Common myeloid progenitor, CD34-positive (primary cell): ENCODE data around the gene PAGE2B.
"Not testable (repeated sequence)": the region's sequence is repeated elsewhere in the genome, so short reads cannot be mapped to it uniquely, and the experiment has no call there.

Experiments
- CTCF ChIA-PET: fragments of 350-600 bp; sonication (Branson Sonifier 250); formaldehyde crosslinking; loops from one replicate; lab custom pipeline; 2021; ENCODE audit warnings: antibody characterized with exemption; lab: Charles Lee
- POLR2A ChIA-PET: fragments of 350-600 bp; sonication (Branson Sonifier 250); formaldehyde crosslinking; loops from one replicate; lab custom pipeline; 2021; ENCODE audit warnings: antibody characterized with exemption; lab: Charles Lee
- DNase-seq, 3 donors: peaks; one replicate each; pipeline versions ENCODE4 v3.0.0 to v3.0.0-alpha.2; 2013
- H3K27ac ChIP-seq, 2 experiments: 1 replicate in 1 of 2; 2 replicates in 1 of 2; pipeline ENCODE4 v1.7.0; 2013; ENCODE audit warnings: inconsistent platforms in 2 of 2, low read length in 2 of 2, mild to moderate bottlenecking in 2 of 2, low read depth in 1 of 2, moderate library complexity in 1 of 2; ENCODE audit not compliant: severe bottlenecking in 2 of 2, insufficient read depth in 1 of 2, poor library complexity in 1 of 2
- H3K27me3 ChIP-seq, 5 experiments: replicated peaks in 2 of 5; 1 replicate in 3 of 5; 2 replicates in 2 of 5; pipeline versions ENCODE4 v1.6.1 to v1.7.0; 2013; ENCODE audit warnings: low read length in 4 of 5, mild to moderate bottlenecking in 2 of 5, moderate library complexity in 2 of 5, inconsistent platforms in 1 of 5; ENCODE audit not compliant: insufficient read depth in 5 of 5, control insufficient read depth in 4 of 5
- H3K36me3 ChIP-seq, 4 experiments: 1 replicate in 2 of 4; 2 replicates in 2 of 4; pipeline versions ENCODE4 v1.6.1 to v1.7.0; 2013; ENCODE audit warnings: low read length in 3 of 4, control low read depth in 1 of 4, mild to moderate bottlenecking in 1 of 4; ENCODE audit not compliant: control insufficient read depth in 4 of 4, insufficient read depth in 4 of 4
- H3K4me1 ChIP-seq, 4 experiments: 1 replicate in 3 of 4; 2 replicates in 1 of 4; pipeline versions ENCODE4 v1.6.1 to v1.7.1; 2013; ENCODE audit warnings: low read length in 3 of 4, mild to moderate bottlenecking in 3 of 4, control low read depth in 1 of 4, inconsistent platforms in 1 of 4, moderate library complexity in 1 of 4; ENCODE audit not compliant: control insufficient read depth in 4 of 4, insufficient read depth in 4 of 4; ENCODE audit errors: control extremely low read depth in 1 of 4
- H3K4me3 ChIP-seq, 7 experiments: 1 replicate in 4 of 7; 2 replicates in 3 of 7; pipeline versions ENCODE4 v1.5.1 to v1.7.0; 2013; ENCODE audit warnings: mild to moderate bottlenecking in 7 of 7, low read length in 6 of 7, moderate library complexity in 6 of 7, inconsistent platforms in 2 of 7, low read depth in 2 of 7, control low read depth in 1 of 7; ENCODE audit not compliant: insufficient read depth in 4 of 7, control insufficient read depth in 1 of 7; ENCODE audit errors: extremely low read depth in 1 of 7
- H3K9me3 ChIP-seq, 5 experiments: 1 replicate in 4 of 5; 2 replicates in 1 of 5; pipeline versions ENCODE4 v1.6.1 to v1.7.1; 2013; ENCODE audit warnings: low read length in 4 of 5, mild to moderate bottlenecking in 2 of 5, inconsistent platforms in 1 of 5, low read depth in 1 of 5, moderate library complexity in 1 of 5; ENCODE audit not compliant: control insufficient read depth in 4 of 5, insufficient read depth in 2 of 5; ENCODE audit errors: control extremely low read depth in 1 of 5
- WGBS: methylation state at CpG from one replicate; pipeline ENCODE4 v1.1.5; 2013; ENCODE audit not compliant: insufficient coverage; 5-methylcytosine and 5-hydroxymethylcytosine counted together

Gene PAGE2B

GRCh38 chrX:55109306-55109705 lies 34.5 kb downstream of the PAGE2B start:
- Histone ChIP-seq H3K27ac (no peak overlapping the region), H3K4me1 (no peaks in the 10 kb centered on the region), H3K9me3 (no peaks in the 10 kb centered on the region), H3K36me3 (no peaks in the 10 kb centered on the region), H3K27me3 (no peaks in the 10 kb centered on the region), H3K4me3 (no peak overlapping the region)
- no peak for DNase-seq
- WGBS = 78% methylated on average over 6 of the region's 7 CpGs
- CTCF ChIA-PET = no interaction called here
- POLR2A ChIA-PET = no interaction called here

GRCh38 chrX:55111578-55112254 lies 36.9 kb downstream of the PAGE2B start:
- no peak for DNase-seq
- H3K27ac ChIP-seq = no peak overlapping the region
- no peaks in the 10 kb centered on the region for H3K36me3 ChIP-seq
- no peak overlapping the region for H3K4me3 ChIP-seq
- H3K4me1 ChIP-seq = no peaks in the 10 kb centered on the region
- no peaks in the 10 kb centered on the region for H3K27me3 ChIP-seq
- WGBS = 86% methylated on average over 4 of the region's 8 CpGs
- ChIA-PET POLR2A (no interaction called here), CTCF (no interaction called here)
- no peaks in the 10 kb centered on the region for H3K9me3 ChIP-seq

GRCh38 chrX:55116589-55116988 lies 41.8 kb downstream of the PAGE2B start:
- WGBS = 56% methylated on average over 3 of the region's 7 CpGs
- H3K27ac ChIP-seq, CTCF ChIA-PET, H3K9me3 ChIP-seq, H3K4me3 ChIP-seq, H3K27me3 ChIP-seq, POLR2A ChIA-PET, H3K36me3 ChIP-seq, H3K4me1 ChIP-seq: not testable (repeated sequence)
- peak in 1 of 3 donors; percentile 54 for DNase-seq

- Histone ChIP-seq H3K27me3 (peaks cover 0 to 2% (median 0%) of the 10 kb centered on the region in 5 experiments), H3K4me3 (no peak overlapping the region), H3K27ac (no peak overlapping the region), H3K4me1 (peaks cover 0 to 2% (median 0%) of the 10 kb centered on the region in 4 experiments), H3K36me3 (no peaks in the 10 kb centered on the region), H3K9me3 (no peaks in the 10 kb centered on the region)
- no peak for DNase-seq
- 40% methylated on average over 1 of the region's 3 CpGs for WGBS
- ChIA-PET CTCF (no interaction called here), POLR2A (no interaction called here)
These were observed 43.7 kb downstream of the PAGE2B start for GRCh38 chrX:55118574-55118973.

GRCh38 chrX:55119271-55119670 lies 44.4 kb downstream of the PAGE2B start:
- POLR2A ChIA-PET = no interaction called here
- H3K4me1 ChIP-seq = peaks cover 0 to 2% (median 0%) of the 10 kb centered on the region in 4 experiments
- H3K36me3 ChIP-seq = no peaks in the 10 kb centered on the region
- H3K27ac ChIP-seq = no peak overlapping the region
- no peaks in the 10 kb centered on the region for H3K9me3 ChIP-seq
- CTCF ChIA-PET = no interaction called here
- H3K4me3 ChIP-seq = no peak overlapping the region
- no peak for DNase-seq
- peaks cover 0 to 2% (median 0%) of the 10 kb centered on the region in 5 experiments for H3K27me3 ChIP-seq

GRCh38 chrX:55119712-55120111 lies 44.9 kb downstream of the PAGE2B start:
- H3K4me3 ChIP-seq = no peak overlapping the region
- ChIA-PET POLR2A (no interaction called here), CTCF (no interaction called here)
- WGBS = no CpG with 5 or more reads among the region's 1 CpG
- H3K27ac ChIP-seq = no peak overlapping the region
- DNase-seq = peak in 1 of 3 donors; percentile 25
- peaks cover 0 to 2% (median 0%) of the 10 kb centered on the region in 5 experiments for H3K27me3 ChIP-seq
- peaks cover 0 to 2% (median 0%) of the 10 kb centered on the region in 4 experiments for H3K4me1 ChIP-seq
- no peaks in the 10 kb centered on the region for H3K9me3 ChIP-seq
- H3K36me3 ChIP-seq = no peaks in the 10 kb centered on the region

- Histone ChIP-seq H3K4me3 (no peak overlapping the region), H3K27ac (no peak overlapping the region), H3K4me1 (peaks cover 0 to 2% (median 0%) of the 10 kb centered on the region in 4 experiments), H3K27me3 (peaks cover 0 to 2% (median 0%) of the 10 kb centered on the region in 5 experiments), H3K36me3 (no peaks in the 10 kb centered on the region), H3K9me3 (no peaks in the 10 kb centered on the region)
- ChIA-PET CTCF (interaction anchor here (0.8 kb wide), 1 partner anchor 86 kb away, joined by 3 read pairs; no protein-coding TSS in a partner anchor), POLR2A (no interaction called here)
- 56% methylated on average over 2 of the region's 2 CpGs for WGBS
- DNase-seq = peak in 1 of 3 donors; percentile 33
These were observed 46.0 kb downstream of the PAGE2B start for GRCh38 chrX:55120761-55121358.
